ENCODE measurements around the gene KIF3A. TPM values are rescaled to one million over a fixed set of nuclear protein-coding genes. Genes with fewer than 3 reads are reported as not detected.

KIF3A gene
- total RNA-seq, 1 experiment from 2014 or later: 12.7 TPM

- TF ChIP-seq MAX (IDR thresholded peaks at IDR 0.05) (no peak), SP1 (IDR thresholded peaks at IDR 0.05; ENCODE audit: low read depth) (no peak), POLR2A (IDR thresholded peaks at IDR 0.05; ENCODE audit: borderline replicate concordance, extremely low read depth, insufficient read depth, insufficient read length) (no peak), TCF7L2 (IDR thresholded peaks at IDR 0.05; ENCODE audit: borderline replicate concordance, extremely low read depth, insufficient read depth, insufficient read length) (no peak), FOSL1 (IDR thresholded peaks at IDR 0.05; ENCODE audit: low read depth) (no peak), SRF (IDR thresholded peaks at IDR 0.05; ENCODE audit: low read depth) (no peak), CEBPB (IDR thresholded peaks at IDR 0.05; ENCODE audit: low read depth) (no peak), EZH2phosphoT487 (IDR thresholded peaks at IDR 0.05; ENCODE audit: borderline replicate concordance) (no peak), EGR1 (IDR thresholded peaks at IDR 0.05; ENCODE audit: low read depth) (no peak)
These were observed 31.1 kb upstream of the KIF3A start (continued) for GRCh38 chr5:132768485-132768868.

- Histone ChIP-seq H3K27me3 (ENCODE audit: insufficient read depth, low read length) (no peaks in the 10 kb centered on the region), H3K4me2 (ENCODE audit: low read length) (no peak overlapping the region), H3K9me3 (ENCODE audit: control insufficient read depth in 1 of 2, insufficient read depth in 1 of 2, low read depth in 1 of 2, low read length in 2 of 2) (no peaks in the 10 kb centered on the region), H3K36me3 (ENCODE audit: control insufficient read depth in 1 of 2, insufficient read depth in 2 of 2, low read length in 2 of 2) (peaks cover 4 to 5% of the 10 kb centered on the region in 2 experiments; a peak in 1 of 4 replicates), H3K4me3 (replicated peaks in 1 of 2; ENCODE audit: low read depth in 1 of 2, low read length in 2 of 2) (no peak overlapping the region), H4K20me1 (ENCODE audit: insufficient read depth) (no peaks in the 10 kb centered on the region), H3K9me2 (ENCODE audit: insufficient read depth) (no peaks in the 10 kb centered on the region), H3K9ac (ENCODE audit: low read length) (no peak overlapping the region), H3K27ac (ENCODE audit: low read depth, low read length) (no peak overlapping the region), H3K4me1 (ENCODE audit: control insufficient read depth in 1 of 2, insufficient read depth in 2 of 2, low read length in 2 of 2) (peaks cover 6 to 7% of the 10 kb centered on the region in 2 experiments; a peak in 1 of 4 replicates), H3K79me2 (ENCODE audit: insufficient read depth, low read length) (peaks cover 7% of the 10 kb centered on the region; the same call in 1 of the 2 replicates), H2AFZ (ENCODE audit: low read depth, low read length, poor library complexity, severe bottlenecking) (no peak overlapping the region)
- RAD21 ChIA-PET (ENCODE audit: low non-redundant PET in 1 of 2, low total read pairs in 2 of 2, uncharacterized antibody in 2 of 2, unreplicated experiment in 2 of 2): no interaction called here
- POLR2A ChIA-PET: interaction anchor here (0.8 kb wide), 1 partner anchor 10 kb away, joined by 3 read pairs; the partner anchor contains the start of gene SEPTIN8
- CTCF ChIA-PET: no interaction called here
- DNase-seq (ENCODE audit: low read depth, low spot score) (no peak), ATAC-seq (no peak)
- BruUV-seq (replicated peaks): no TSS peak
- intact Hi-C loops (cut with micrococcal nuclease): no loop called here
- TF ChIP-seq TCF7L2 (IDR thresholded peaks at IDR 0.05; ENCODE audit: borderline replicate concordance, extremely low read depth, insufficient read depth, insufficient read length) (no peak), ZFX (IDR thresholded peaks at IDR 0.05) (no peak), POLR2AphosphoS5 (IDR thresholded peaks at IDR 0.05; ENCODE audit: low read depth, low read length) (no peak), REST (IDR thresholded peaks at IDR 0.05; ENCODE audit: low read depth) (no peak), SRF (IDR thresholded peaks at IDR 0.05; ENCODE audit: low read depth) (no peak), EZH2phosphoT487 (IDR thresholded peaks at IDR 0.05; ENCODE audit: borderline replicate concordance) (no peak), SP1 (IDR thresholded peaks at IDR 0.05; ENCODE audit: low read depth) (no peak), EZH2 (IDR thresholded peaks at IDR 0.05) (no peak), POLR2A (IDR thresholded peaks at IDR 0.05; ENCODE audit: borderline replicate concordance, extremely low read depth, insufficient read depth, insufficient read length) (no peak), SIN3A (IDR thresholded peaks at IDR 0.05; ENCODE audit: low read depth) (no peak), EGR1 (IDR thresholded peaks at IDR 0.05; ENCODE audit: low read depth) (no peak), CTCF (IDR thresholded peaks at IDR 0.05 in 2 of 3, conservative IDR thresholded peaks at IDR 0.05 in 1 of 3; ENCODE audit: borderline replicate concordance in 1 of 3, insufficient read depth in 1 of 3, low read depth in 2 of 3, low read length in 2 of 3) (no peak), ZNF274 (IDR thresholded peaks at IDR 0.05; ENCODE audit: low read depth, low read length) (no peak), YY1 (IDR thresholded peaks at IDR 0.05; ENCODE audit: extremely low read depth, insufficient replicate concordance, low read depth, low read length) (no peak), CEBPB (IDR thresholded peaks at IDR 0.05; ENCODE audit: low read depth) (no peak)
These were observed 29.8 kb upstream of the KIF3A start for GRCh38 chr5:132767150-132767549.
